Renal cortex interstitium (tissue), 11 donors: ENCODE measurements around the gene LRRC23. TPM values are rescaled to one million over a fixed set of nuclear protein-coding genes. Genes with fewer than 3 reads are reported as not detected.

Experiments used
- DNase-seq, 11 donors: peaks; one replicate each; pipeline ENCODE4 v3.0.0-alpha.2; 2013; ENCODE audit warnings: low read depth in 9 of 11, low spot score in 4 of 11; ENCODE audit errors: extremely low read depth in 1 of 11
- polyA plus RNA-seq, 3 donors: library from polyadenylated mRNA; unstranded; fragments of 120-200 nt; gene quantifications; one replicate each; pipeline ENCODE4 v1.2.1, GENCODE V29; 2013; ENCODE audit not compliant: insufficient read length in 3 of 3

LRRC23 gene
- polyA plus RNA-seq, 3 donors = 18.4 to 21.8 (median 21.7) TPM

GRCh38 chr12:6959805-6960592, 55.4 kb downstream of the LRRC23 start:
- DNase-seq = no peak

GRCh38 chr12:6960593-6961277, 56.1 kb downstream of the LRRC23 start:
- no peak for DNase-seq

GRCh38 chr12:6961278-6961694, 56.7 kb downstream of the LRRC23 start:
- DNase-seq = no peak

GRCh38 chr12:6961695-6962284, 57.2 kb downstream of the LRRC23 start:
- DNase-seq = peak in 2 of 11 donors; percentile 56 to 65

- DNase-seq = no peak
These were observed 57.8 kb downstream of the LRRC23 start for GRCh38 chr12:6962285-6963015.

- DNase-seq = peak in 3 of 11 donors; percentile 42 to 57 (median 55)
These were observed 58.6 kb downstream of the LRRC23 start for GRCh38 chr12:6963016-6963731.

Other genes with a start within 250 kb of the LRRC23 start
- gene ING4, start 241.7 kb upstream of the LRRC23 start, polyA plus RNA-seq = 100 to 1,000 TPM; 111 to 118 (median 112) TPM
- gene ZNF384, start 215.4 kb upstream of the LRRC23 start, polyA plus RNA-seq = 10 to 100 TPM; 87.2 to 99.6 (median 91.3) TPM
- 10 to 100 TPM; 11.7 to 14.0 (median 13.0) TPM for gene PIANP, start 204.0 kb upstream of the LRRC23 start, polyA plus RNA-seq
- gene COPS7A, start 180.8 kb upstream of the LRRC23 start, polyA plus RNA-seq = 10 to 100 TPM; 61.5 to 70.2 (median 65.1) TPM
- 100 to 1,000 TPM; 194 to 227 (median 210) TPM for gene MLF2, start 151.7 kb upstream of the LRRC23 start, polyA plus RNA-seq
- gene PTMS, start 138.5 kb upstream of the LRRC23 start, polyA plus RNA-seq = 100 to 1,000 TPM; 513 to 676 (median 531) TPM
- gene LAG3, start 132.3 kb upstream of the LRRC23 start, polyA plus RNA-seq = 1 to 10 TPM; 1.9 to 2.1 (median 2.1) TPM
- 10 to 100 TPM; 28.0 to 31.1 (median 29.9) TPM for gene CD4, start 115.3 kb upstream of the LRRC23 start, polyA plus RNA-seq
- gene GPR162, start 83.0 kb upstream of the LRRC23 start, polyA plus RNA-seq = 10 to 100 TPM; 25.4 to 37.4 (median 28.2) TPM
- 10 to 100 TPM; 24.4 to 41.2 (median 35.2) TPM for gene P3H3, start 76.4 kb upstream of the LRRC23 start, polyA plus RNA-seq
- 1 to 10 TPM; 5.9 to 9.2 (median 8.4) TPM for gene GNB3, start 63.9 kb upstream of the LRRC23 start, polyA plus RNA-seq
- gene CDCA3, start 53.5 kb upstream of the LRRC23 start, polyA plus RNA-seq = 10 to 100 TPM; 25.4 to 31.4 (median 28.5) TPM
- 10 to 100 TPM; 55.0 to 70.2 (median 58.4) TPM for gene USP5, start 52.7 kb upstream of the LRRC23 start, polyA plus RNA-seq
- gene TPI1, start 37.3 kb upstream of the LRRC23 start, polyA plus RNA-seq = 100 to 1,000 TPM; 560 to 645 (median 574) TPM
- gene SPSB2, start 31.5 kb upstream of the LRRC23 start, polyA plus RNA-seq = 10 to 100 TPM in 1 of 3 donors, 1 to 10 TPM in 2; 7.5 to 15.1 (median 9.3) TPM
- 10 to 100 TPM; 12.7 to 25.7 (median 13.5) TPM for gene ENO2, start 9.8 kb downstream of the LRRC23 start, polyA plus RNA-seq
- gene ATN1, start 23.1 kb downstream of the LRRC23 start, polyA plus RNA-seq = 100 to 1,000 TPM in 2 of 3 donors, 10 to 100 TPM in 1; 91.9 to 142 (median 139) TPM
- not detected for gene RNU7-1, start 39.0 kb downstream of the LRRC23 start, polyA plus RNA-seq
- 100 to 1,000 TPM; 131 to 205 (median 154) TPM for gene C12orf57, start 39.2 kb downstream of the LRRC23 start, polyA plus RNA-seq
- 10 to 100 TPM; 18.7 to 27.0 (median 22.3) TPM for gene PTPN6, start 46.5 kb downstream of the LRRC23 start, polyA plus RNA-seq
- gene PHB2, start 65.8 kb downstream of the LRRC23 start, polyA plus RNA-seq = 100 to 1,000 TPM; 256 to 296 (median 267) TPM
- gene EMG1, start 66.1 kb downstream of the LRRC23 start, polyA plus RNA-seq = 10 to 100 TPM; 43.4 to 53.0 (median 50.7) TPM
- 10 to 100 TPM; 59.1 to 62.3 (median 61.5) TPM for gene LPCAT3, start 113.7 kb downstream of the LRRC23 start, polyA plus RNA-seq
- gene C1S, start 155.9 kb downstream of the LRRC23 start, polyA plus RNA-seq = 10 to 100 TPM; 48.0 to 66.1 (median 48.1) TPM
- gene C1R, start 187.6 kb downstream of the LRRC23 start, polyA plus RNA-seq = 10 to 100 TPM; 40.9 to 56.1 (median 43.6) TPM
- gene C1RL, start 204.4 kb downstream of the LRRC23 start, polyA plus RNA-seq = 10 to 100 TPM; 34.0 to 47.8 (median 35.1) TPM
- 10 to 100 TPM; 41.9 to 72.7 (median 55.5) TPM for gene RBP5, start 224.1 kb downstream of the LRRC23 start, polyA plus RNA-seq
- gene CLSTN3, start 225.5 kb downstream of the LRRC23 start, polyA plus RNA-seq = 100 to 1,000 TPM in 2 of 3 donors, 10 to 100 TPM in 1; 93.0 to 112 (median 106) TPM